NCI-H82 (cell line): ENCODE data around the gene TRIM63.

ENCODE experiments used
- DNase-seq: peaks from one replicate; lab custom pipeline; 2025; lab: John Stamatoyannopoulos, UW

TRIM63 gene

GRCh38 chr1:26055041-26055440, 12.4 kb downstream of the TRIM63 start:
- no peak for DNase-seq

DNA sequence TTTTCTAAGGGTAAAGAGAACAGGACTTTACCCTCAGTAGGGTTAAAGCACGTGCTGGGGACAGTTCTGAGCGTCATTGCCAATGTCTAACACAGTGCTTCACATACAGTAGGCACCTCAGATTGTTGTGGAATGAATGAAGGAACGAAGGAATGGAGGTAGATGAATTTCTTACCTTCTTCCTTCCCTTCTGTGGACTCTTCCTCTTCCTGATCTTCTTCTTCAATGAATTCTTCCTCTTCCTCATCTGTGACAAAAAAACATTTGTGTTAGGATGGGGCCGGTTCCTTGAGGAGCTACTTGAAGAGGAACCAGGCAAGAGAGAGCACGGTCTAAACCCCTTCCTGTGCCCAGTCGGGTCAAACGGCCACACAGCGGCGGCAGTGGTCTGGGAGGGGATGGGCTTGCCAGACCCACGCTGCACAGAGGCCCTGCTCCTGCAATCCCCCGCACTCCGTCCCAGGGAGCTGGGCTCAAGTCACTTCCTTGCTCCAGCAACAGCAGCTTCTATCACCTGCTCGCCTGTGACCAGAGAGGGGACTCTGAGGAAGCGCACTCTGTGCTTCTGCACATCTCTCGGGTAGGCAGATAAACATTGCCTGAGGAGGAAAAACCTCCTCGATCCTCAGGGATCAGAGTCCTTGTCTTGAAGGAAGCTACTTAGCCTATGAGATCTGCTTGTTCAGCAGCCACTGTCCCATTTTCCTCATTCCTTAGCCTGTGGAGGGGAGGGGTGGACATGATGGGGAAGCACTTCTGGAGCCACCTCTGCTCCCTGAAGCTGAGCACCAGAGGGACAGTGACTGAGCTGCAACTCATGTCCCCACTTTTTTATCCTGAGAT, 13.5 kb downstream of the TRIM63 start:
- DNase-seq = no peak

DNA sequence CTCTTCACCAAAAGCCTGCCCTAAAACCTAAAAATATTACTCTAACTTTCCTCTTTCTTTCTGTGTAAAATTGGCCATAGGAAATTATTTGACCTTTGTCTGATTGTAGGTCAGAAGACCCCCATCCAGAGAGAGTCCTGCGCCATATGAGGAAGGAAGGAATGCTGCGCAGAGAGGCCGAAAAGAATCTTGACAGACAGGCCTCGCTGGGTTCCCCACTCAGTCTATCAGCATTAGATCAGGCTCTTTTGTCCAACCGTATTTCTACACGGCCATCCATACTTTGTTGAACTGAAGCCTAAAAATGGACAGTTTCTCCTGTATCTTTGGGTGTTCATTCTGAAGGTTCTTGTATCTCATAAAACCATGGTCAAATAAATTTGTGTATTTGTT, 17.2 kb downstream of the TRIM63 start:
- DNase-seq = no peak

DNA sequence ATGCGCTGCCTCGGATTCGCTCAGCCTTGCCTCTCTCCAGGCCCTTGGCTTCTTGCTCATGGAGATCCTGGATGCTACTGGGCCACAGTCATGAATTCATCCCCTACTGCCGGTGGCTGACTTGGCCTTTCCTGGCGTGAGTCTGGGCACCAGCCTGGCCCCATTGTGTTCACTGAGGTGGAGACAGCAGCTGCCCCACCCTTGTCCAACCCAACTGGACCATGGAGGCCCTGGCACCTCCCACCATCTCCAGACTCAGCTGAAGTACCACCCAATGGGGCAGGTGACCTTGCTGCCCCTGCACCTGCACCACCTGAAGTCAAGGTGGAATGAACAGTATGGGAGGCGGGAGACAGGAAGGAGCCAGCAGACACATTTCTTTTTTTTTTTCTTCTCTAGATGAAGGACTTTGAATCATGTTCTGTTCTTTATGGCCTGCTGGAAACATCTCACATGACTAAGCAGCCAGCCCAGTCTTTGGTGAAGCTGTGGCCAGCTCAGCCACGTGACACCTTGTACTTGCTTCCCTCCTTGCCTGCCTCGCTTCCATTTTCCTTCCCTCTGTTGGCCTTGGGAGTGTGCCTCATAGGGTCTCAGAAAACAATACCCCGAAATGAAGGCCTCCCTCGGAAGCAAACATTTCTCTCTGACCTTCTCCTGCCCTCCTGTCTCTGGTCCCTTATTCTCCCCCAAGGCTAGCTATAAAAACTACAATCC, 17.7 kb downstream of the TRIM63 start:
- DNase-seq = no peak

GRCh38 chr1:26047278-26047874, 20.1 kb downstream of the TRIM63 start:
- no peak for DNase-seq

- no peak for DNase-seq
Measured at GRCh38 chr1:26046246-26047095, 21.0 kb downstream of the TRIM63 start.

- DNase-seq = no peak
Measured at GRCh38 chr1:26045722-26046245, 21.6 kb downstream of the TRIM63 start, which contains the start of gene SLC30A2. Gene SLC30A2, minus strand, starts transcription at chr1:26046118. Its CDS starts 222 bp downstream, at chr1:26045896.

GRCh38 chr1:26044971-26045721, 22.3 kb downstream of the TRIM63 start:
- no peak for DNase-seq

DNA sequence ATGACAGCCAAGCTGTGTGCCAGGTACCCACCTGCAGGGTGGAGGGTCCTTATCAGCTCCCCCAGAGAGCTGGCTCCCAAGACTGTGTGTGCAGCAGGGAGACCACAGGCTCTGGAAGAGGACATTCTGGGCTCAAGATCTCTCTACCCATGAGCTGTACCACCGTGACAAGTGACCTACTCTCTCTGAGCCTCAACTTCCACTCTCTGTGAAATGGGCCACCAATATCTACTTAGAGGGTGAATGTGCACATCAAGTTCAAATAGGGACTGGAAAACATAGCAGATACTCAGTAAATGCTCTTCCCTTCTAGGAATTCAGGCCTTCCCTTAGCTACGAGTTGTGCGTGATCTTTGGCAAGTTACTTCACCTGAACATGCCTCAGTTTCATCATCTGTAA, 23.0 kb downstream of the TRIM63 start:
- DNase-seq = no peak

- DNase-seq = no peak
Measured at GRCh38 chr1:26043765-26044164, 23.7 kb downstream of the TRIM63 start.

DNA sequence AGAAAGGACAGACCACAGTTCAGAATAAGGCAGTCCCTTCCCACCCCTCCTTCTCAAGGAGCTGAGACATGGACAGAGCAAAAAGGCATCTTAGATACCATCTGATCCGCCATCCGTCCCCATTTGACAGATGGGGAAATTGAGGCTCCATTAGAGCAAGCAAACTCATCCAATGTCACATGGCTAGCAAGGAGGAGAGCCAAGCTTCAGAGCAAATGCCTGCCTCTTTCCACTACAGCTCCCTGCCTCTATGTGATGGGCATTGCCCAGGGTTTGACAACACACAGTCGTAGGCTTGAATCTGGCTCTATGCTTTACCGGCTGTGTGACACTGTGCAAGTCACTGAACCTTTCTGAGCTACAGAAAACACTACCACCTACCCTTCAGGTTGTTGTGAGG, 25.5 kb downstream of the TRIM63 start:
- no peak for DNase-seq

DNA sequence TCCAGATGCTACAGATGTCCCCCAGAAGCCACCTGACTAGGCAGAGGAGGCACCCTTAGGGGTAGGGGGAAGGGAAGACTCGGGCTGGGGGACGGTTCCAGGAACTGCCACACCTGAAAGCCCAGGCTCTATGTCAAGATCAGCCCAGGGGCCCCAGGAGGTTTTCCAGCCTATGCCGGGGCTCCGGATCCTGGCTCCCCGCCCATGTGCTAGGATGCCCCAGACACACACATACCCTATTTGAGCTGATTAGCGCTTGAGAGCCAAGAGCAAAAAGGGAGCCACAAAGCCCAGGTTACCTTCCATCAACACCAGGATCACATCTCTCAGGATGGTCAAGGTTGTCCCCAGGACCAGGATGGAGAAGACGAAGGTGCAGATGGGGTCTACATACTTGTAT, 26.0 kb downstream of the TRIM63 start:
- no peak for DNase-seq

DNA sequence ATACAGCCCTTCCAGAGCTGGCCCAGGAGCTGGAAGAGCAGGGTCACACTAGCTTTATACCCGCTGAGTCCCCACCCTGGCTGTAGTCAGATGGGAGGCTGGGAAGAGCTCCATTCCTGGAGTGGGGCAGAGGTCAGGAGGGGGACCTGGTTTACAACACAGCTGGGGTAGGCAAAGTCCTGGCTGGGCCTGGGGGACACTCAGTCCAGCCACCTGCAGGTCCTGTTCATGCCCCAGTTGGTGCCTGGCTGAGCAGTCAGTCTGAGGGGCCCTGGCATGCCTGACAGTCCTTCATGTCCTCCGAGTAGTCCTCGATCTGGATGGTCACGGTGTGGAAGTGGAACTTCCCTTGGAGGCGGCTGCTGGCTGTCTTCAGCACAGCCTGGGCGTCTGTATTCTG, 28.5 kb downstream of the TRIM63 start:
- no peak for DNase-seq

DNA sequence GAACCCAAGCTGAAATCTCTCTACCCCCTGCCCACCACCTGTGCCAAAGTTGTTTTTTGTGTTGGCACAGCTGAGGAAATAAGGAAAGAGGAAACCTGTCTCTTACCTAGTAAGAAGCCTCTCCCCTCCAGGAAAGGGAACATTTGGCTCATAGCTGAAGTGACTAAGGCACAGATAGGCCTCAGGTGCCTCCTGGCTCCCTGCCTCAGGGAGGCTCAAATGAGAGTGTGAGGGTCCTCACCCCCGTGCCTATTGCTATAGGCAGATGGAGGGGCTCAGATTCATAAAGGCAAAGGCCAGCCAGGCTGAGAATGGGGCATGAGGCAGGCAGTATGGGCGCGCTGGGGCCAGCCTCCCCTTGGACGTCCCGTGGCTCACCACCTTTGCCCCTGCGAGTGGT, 29.0 kb downstream of the TRIM63 start:
- no peak for DNase-seq

GRCh38 chr1:26037904-26038303, 29.5 kb downstream of the TRIM63 start:
- no peak for DNase-seq

GRCh38 chr1:26036756-26037281, 30.6 kb downstream of the TRIM63 start:
- DNase-seq = no peak

DNA sequence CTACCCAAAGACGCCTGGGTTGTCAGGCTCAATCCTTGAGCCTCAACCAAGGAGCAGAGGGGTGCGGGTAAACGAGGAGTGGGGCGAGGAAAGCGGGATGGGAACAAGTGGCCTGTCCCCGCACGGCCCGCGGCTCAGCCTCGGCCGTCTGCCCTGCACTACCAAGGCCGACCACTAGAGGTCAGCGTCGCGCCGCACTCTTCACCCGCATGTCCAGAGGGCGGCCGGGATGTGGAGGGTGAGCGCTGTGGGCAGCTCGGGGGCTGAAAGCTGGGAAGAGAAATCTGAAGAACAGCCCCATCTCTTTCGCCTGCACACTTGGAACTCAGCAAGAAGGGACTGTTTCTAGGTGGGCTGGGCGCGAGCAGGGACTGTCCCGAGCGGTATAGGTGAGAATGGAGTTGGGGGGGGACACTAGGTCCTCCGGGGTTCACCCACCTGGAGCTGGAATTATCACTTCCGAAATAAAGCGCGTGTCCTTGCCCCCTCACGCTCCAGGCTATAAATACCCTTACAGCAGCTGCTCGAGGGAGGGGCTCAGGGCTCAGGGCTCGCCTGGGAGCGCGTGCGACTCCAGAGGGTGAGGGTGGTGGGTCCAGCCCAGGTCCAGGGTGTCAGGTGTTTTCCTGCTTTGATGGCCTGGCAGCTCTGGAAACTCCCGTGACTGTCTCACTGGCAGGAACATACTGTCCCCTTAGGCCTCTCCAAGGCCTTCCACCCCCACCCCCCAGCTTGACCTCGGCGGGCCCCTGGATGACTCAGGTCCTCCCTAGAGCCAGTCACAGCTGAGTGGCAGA, 31.3 kb downstream of the TRIM63 start:
- peak; percentile 86 for DNase-seq

DNA sequence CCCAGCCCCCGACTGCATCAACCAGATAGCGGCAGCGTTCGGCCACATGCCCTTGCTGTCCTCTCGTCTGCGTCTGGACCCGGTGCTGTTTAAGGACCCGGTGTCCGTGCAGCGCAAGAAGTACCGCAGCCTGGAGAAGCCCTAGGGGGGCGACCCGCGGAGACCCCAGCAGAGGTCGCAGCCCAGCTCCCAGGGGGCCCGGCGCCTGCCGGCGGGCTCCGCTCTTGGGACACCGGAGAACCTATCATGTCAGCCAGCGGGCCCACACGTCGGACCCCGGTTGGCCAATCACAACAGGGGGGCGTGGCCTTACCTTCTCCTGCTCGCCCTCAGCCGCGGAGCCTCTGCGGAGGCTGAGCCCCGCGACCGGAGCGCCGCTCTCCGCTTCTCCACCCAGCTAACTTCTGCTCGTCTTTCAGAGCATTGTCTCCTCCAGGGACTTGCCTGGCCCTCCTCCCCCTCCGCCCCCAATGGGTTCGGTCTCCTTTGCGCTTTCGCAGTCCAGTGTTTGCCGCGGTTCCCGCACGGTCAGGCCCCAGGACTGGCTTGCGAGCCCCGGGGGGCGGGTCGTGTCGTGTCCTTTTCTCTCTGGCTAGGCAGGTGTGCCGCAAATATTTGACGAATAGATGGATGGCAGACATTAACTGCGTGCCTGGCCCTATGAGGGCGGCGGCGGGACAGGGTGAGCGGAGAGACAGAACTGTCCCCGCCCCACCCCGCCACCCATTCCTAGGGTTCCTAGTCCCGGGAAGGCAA, 32.0 kb downstream of the TRIM63 start:
- DNase-seq = peak; percentile 99
